NCI-H128 (cell line): Measurements from ENCODE around the gene TPRG1.

Experiments
- DNase-seq: peaks from one replicate; lab custom pipeline; 2025; ENCODE audit not compliant: unreplicated experiment; lab: John Stamatoyannopoulos, UW

Gene TPRG1, protein sequence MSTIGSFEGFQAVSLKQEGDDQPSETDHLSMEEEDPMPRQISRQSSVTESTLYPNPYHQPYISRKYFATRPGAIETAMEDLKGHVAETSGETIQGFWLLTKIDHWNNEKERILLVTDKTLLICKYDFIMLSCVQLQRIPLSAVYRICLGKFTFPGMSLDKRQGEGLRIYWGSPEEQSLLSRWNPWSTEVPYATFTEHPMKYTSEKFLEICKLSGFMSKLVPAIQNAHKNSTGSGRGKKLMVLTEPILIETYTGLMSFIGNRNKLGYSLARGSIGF

DNA sequence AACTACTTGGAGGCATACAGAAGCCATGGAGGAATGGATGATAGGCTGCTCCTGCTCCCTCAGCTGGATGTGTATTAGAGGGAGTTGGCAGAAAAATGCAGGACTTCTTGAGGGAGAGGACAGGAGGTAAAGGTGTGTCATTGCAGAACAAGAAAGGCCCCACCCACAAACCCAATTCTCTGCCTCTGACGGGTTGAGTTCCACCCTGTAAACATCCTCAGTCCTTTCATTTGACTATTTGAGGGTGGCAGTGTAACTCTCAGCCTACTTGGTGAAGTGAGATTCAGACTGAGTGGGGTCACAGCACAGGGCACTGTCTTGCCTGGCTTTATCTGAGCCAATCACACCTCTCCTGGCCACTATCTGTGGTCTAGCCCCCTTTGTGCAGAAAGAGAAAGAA lies at the start of gene TPRG1:
Gene TPRG1 (plus strand): TSS at position 265 of the 400 bp plus-strand sequence. CDS start 35,414 bp downstream, outside the sequence.
- DNase-seq: no peak

DNA sequence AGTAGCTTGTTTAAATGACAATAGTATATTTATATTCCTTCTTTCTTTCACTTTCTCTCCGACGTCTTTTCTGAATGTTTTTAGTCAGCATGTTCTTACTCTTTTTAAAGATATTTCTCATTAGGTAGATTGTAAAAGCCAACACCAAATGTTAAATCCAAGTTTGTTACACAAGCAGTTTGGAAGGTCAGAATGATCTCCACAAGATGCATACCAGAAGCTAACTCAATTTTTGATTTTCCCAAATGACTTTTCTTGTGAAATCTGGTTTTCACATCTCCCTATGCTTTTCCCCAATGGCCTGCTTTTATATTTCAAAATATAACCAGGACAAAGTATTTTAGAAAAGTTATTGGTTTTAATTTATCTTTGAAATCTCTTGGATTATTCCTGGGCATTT lies 49.7 kb upstream of the TPRG1 start:
- DNase-seq: no peak

DNA sequence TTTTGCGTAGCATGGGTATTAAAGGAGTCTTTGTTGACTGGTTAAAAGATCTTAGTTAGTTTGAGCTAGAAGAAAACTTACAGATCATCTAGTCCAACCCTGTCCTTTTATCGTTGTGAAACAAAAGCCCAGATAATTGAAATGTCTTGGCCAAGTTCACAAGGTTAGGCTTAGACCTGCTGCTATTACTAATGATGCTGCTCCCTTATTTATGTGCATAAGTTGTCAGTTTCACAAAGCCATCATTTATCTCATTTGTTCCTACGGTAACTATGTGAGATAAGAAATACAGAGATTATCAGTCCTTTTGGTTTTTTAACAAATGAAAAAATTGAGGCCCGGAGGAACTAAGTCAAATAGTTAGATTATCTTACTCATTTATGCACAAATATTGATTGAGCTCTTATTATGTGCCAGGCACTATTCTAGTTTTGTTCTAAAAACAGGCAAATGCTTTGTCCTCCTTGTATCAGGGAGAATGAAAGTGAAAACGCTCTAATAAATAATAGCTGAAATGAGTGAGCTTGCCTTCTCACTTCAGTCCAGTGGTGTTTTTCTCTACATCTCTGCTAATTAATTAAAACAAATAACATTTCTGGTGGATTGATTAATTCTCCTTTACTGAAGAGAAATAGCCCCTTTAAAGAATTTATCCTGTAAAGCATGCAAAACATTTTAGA lies 49.1 kb upstream of the TPRG1 start:
- no peak for DNase-seq

DNA sequence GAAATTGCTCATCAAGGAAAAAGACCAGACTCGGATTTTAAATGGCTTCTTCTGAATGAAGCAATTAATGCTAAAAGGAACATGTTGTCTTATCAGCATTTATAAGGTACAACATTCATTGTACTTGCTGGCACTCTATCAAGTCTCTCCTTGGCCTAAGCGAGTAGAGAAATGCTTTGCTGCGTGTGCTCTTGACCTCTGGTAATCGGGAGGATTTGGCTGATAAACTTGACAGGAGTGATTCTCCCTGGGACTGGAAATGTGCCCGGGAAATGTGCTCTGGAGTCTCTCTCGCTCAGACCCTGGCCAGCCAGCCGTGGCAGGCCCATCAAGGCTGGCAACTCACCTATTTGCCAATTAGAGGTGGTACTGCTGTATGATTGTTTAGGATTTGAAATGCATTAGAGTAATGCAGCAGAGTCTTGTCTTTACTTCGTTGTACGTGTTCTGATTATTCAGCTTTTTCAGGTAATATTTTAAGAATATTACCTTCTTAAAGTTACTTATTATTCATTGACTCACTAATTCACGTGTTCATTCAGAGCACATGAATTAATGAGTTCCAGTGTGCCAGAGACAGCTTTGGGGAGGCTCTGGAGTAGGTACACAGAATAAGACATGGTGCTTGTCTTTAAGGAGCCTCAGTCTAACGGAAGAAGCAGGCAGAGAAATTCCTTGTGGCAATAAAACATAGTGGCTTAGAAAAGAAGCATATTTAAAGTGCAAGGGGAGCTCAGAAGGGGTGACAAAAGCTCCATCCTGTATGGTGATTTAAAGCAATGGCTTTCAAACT lies 48.0 kb upstream of the TPRG1 start:
- DNase-seq: no peak

DNA sequence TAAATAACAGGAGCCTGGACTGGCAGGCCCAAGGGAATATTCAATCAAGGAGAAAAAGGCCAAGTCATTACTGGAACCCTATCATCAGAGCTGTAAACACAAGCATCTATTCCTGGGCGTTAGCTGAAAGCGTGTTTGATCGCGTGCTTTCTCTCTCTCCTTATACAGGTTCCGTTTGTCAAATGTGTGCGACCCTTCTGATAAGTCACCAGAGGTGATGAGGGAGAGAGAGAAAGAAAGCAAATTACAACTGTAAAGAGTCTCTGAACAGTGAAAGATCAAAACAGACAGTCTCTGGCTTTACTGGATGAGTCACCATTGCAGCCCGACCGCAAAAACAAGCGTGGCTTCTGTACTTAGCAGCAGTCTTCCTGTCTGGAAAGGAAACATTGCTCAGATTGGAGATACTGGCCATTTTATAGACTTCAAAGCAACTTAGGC lies 39.5 kb upstream of the TPRG1 start:
- DNase-seq: no peak

DNA sequence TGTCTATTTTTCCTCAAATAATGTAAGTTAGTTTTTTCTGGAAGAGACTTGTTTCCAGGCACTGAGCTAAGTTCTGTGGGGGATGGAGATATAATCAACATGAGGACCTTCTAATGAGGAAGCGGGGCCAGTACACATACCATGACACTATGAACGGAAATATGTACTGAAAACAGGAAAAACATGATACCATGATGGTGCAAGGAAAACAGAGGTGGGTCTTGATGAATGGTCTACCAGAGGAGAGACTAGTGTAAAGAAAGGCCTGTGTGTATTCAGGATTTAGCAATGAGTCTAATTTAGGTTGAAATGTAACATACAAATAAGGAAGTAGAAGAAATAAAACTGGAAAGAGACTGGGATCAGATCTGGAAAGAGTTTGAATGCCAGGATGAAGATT lies 38.9 kb upstream of the TPRG1 start:
- DNase-seq: no peak

DNA sequence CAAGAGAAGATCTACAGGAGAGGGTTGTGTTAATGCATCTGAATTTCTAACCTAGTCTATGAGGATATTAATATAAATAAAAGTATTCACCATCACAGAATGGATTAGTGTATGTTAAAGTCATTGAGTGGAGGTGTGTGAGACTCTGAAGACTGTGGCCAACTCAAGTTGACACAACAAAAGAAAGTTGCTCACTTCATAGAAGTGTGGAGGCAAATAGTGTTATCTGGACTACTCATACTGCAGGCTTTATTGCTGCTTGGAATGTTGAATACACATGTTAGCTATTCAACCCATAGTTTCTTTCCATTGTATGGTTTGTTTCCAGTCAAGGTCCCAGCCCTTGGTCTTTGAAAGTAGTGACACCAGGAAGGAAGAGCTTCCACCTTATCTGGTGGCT lies 38.0 kb upstream of the TPRG1 start:
- DNase-seq: no peak

DNA sequence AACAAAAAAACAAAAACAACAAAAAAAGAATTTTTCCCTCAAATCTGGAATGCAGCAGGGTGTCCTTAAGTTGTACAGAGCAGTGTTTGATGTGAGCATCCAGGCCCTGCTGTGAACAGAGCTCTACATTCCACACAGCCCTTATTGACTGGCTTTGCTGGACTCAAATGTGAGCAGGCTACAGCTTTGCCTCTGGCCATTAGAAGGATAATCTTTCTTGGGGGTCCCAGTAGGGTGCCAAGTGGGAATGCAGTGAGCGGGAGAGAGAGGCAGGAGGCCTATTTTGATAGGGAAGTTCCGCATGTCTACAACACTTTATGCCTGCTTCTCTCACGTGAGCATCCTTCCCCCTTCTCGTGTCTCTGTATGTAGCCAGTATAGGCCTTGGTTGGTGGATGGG lies 34.4 kb upstream of the TPRG1 start:
- DNase-seq: no peak

DNA sequence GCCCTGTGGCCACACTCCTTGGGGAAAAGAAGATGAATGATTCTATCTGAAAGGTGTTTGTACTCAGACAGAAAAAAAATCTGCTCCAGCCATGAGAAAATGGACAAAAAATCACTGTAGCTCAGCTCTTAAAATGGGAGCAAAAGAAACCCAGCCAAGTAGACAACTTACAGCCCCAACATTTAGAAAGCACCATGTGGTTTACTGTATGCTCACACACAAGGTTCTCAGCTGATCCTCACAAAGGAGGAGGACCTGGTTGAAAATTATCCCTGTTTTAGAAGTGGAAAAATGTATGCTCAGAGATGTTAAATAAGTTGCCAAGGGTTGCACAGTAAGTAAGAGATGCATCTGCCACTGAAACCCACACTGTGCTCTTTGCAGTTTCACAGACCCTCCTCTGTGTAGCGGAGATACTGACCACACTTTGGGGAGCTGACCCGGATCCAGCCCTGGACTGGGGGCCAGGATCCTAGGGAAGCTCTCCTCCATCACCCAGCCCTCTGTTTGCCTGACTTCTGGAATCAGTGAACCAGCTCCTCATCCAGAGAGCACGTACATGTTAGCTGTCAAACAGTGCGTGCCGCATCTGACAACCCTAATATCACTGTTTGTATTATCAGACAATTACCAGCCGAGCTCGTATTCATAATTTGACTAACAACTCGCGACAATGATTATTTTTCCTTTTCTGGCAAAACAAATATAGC lies 32.7 kb upstream of the TPRG1 start:
- DNase-seq: no peak

DNA sequence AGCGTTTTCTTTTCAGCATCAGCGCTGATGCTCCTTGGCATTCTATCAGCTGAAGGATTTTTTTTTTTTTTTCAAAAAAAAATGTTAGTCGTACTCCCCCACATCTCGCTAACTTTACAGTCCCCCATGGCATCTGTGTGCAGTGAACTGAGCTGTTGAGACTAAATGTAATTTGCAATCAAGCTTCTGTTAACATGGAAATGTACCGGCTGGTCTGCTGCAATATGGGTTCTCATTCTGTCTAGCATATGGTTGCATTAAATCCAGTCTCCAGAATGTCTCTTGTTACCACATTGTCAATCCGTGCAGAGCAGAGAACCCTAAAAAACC lies 32.2 kb upstream of the TPRG1 start:
- no peak for DNase-seq

DNA sequence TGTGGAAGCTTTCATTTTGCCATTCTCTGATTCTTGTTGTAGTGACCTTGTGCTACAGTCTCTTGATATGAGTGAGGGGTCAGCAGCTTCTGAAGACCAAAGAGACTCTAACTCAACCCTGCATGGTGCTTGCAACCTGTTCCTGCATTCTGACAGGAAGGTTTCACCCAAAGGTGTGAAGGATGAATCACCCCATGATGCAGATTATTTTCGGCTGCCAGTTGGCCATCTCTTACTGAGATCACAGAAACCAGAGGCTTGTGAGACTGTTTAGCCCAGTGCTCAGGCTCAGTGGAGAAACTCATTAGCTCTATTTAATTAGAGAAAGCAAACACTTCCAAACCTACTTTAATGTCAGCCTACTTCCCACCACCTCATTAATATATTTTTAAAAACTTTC lies 29.2 kb upstream of the TPRG1 start:
- DNase-seq: no peak

DNA sequence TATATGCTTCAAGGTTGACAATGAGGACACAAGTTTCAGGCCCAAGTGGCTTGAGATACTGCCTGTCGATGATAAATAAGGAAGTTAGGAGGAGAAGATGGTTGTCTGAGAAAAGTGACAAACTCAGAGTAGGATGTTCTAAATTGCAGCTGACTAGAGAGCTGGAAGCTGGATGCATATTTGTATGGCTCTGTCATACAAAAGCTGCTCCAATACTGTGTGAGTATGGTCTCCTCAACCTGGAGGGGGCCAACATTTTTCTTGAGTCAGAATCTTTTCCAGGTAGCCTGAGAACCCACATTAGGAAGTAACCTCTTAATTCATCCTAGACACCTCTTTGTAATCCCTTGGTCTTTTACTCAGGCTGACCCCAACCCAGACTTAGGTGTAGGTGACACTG lies 28.4 kb upstream of the TPRG1 start:
- DNase-seq: no peak

DNA sequence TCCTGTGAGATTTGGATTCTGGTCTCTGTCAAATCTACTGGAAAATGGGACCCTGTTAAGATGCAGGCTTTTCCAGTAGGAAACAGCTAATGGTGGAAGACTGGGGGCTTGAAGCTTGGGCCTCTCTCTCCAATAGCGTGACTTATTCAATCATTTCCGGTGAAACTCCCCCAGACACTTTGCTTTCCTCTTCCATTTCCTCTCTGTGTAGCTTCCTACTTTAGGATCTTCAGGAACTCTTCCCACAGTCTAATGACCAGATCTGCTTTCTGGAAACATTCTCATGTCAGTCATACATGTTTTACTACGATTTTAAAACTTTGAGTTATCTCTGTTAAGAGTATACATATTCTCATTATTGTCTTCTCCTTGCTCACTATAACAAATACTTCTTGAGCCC lies 28.0 kb upstream of the TPRG1 start:
- DNase-seq: no peak

DNA sequence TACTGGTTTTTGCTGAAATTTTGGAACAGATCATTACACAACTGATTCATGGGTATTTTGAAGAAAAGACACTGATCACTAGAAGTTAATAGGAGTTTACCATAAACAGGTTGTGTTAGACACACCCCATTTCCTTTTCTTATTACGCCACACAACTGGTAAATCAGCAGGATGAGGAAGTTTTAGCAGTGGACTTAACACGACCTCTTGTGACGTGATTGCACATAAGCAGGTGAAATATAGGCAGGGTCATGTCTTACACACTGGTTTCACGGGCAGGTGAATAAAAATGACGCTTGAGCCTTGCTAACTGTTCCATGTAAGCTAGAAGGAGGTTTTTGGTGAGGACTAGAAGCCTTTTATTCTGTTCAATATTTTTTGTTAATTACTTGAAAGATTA lies 27.1 kb upstream of the TPRG1 start:
- no peak for DNase-seq

DNA sequence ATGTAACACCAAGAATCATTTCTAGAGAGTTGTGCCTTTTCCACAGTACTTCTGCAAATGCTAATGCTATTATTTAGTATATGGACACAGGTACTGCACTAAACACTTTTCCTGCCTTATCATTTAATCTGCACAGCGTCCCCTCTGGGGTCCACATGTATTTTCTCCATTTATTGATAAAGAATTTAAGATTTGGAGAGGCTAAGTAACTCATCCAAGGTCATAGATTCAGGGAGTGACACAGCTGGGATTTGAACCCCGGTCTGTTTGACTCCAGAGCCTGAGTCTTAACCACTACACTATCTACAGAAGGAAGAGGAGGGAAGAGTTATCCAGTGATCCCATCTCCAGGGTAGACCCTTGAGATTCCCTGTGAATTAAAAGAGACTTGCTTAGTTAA lies 24.9 kb upstream of the TPRG1 start:
- no peak for DNase-seq

DNA sequence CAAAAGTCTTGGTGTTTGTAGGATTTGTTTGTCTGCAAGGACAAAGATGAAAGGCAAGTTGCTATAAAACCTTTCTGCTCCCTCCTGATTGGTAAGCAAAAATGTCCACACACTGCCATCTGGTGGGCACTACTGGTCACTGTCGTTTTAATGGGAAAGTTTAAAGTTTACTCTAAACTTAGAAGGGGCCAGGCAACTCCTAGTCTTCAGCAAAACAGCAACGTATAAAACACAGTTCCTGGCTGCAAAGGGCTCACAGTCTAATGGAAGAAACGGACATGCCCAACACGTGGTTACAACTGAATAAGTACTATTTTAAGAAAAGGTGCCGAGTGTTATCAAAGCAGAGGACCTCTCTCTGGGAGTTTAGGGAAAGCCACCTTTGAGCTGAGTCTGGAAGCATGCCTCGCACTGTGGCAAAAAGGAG lies 23.7 kb upstream of the TPRG1 start:
- DNase-seq: peak; percentile 47

DNA sequence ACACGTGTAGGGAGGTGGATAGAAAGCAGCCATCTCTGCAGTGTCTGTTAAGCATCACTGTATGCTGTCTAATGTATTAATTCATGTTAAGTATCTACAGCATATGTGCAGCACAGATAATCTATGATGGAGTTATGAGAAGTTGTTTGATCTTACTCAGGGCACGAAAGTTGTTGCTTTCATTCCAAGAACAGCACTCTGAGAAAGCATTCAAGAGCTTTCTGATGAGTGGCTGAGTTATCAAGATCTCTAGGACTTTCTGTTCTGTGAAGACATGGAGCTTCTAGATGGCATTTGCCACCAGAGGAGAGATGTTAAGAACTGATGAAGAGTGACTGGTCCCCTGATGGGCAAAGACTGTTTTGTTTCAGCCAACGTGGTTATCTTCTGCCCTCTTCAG lies 22.6 kb upstream of the TPRG1 start:
- no peak for DNase-seq

DNA sequence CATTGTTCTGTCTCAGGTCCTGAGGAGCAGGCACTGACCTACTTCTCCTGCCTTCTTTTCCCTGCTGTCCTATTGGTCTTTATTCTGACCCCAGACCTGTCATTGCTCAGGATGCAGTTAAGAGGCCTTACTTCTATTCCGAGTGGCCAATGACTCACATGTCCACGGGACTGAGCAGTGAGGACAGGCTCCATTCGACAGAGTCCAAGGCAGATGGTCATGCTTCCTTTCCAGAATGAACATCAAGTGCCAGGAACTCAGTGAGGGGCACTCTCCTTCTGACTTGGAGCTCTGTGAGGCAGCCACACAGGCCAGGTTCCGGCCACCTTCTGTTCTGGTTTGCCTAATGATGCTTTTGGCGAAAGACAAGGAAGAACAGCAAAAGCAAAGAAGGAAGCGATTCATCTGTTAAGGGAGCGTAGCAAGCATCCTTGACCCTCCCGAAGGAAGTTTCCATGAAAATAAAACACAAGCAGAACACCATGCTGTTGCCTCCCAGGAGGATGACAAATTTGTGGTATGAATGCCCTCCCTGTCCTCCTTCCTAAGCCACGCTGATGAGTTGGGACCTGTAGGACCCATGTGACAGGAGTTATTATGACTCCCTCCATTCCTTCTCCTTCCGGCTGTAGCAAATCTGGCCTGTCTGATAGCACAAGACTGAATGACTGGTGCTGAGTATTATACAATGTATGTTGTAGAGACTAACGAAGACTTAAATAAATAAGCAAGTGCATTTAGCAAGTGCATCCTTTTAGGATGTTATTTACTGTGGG lies 14.4 kb upstream of the TPRG1 start:
- DNase-seq: no peak

DNA sequence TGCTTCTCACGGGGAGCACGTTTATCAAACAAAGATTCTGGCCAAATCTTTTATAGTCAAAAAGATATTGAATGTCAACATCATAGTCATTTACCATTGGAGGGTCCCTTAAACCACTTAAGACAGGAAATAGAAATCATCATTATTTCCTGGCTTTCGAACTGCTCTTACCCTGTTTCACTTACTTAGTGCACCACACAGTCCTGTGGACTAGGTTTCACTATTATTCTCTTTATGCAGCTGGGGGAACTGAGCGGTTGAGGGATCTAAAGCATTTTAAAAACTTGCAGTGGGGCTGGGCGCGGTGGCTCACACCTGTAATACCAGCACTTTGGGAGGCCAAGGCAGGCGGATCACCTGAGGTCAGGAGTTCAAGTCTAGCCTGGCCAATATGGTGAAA lies 13.7 kb upstream of the TPRG1 start:
- no peak for DNase-seq

DNA sequence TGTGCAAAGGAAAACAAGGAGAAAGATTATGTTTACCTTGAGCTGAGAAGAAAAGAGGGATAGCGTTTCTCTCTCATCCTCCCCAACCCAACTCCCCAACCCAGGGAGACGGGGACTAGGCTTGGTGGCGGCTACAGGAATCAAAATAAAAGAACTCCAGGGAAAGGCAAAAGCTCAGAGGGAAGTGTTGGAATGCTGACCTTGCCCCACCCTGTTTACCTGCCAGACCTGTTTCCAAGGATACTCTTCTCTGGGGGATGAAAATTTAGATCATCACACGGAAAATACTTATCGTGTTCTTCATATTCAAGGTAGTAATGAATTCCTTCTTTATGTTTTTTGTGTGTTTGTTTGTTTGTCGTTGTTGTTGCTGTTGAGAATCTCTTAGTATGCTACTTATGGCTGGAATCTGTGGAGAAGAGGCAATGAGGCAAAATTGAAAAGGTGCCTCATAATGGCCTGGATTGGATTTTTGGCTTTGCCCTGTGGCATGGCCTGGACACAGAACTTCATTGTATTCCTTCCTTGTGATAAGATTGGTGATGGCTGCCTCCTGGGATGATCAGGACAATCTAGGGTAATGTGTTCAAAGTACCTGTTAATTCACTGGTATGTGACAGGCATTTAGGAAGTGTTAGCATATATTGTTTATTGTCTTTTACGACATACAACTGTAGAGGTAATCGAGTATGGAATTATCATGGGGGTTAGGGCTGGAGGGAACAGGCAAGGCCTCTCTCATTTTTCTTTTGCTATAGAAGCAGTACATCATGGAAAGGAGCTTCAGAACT lies 11.1 kb upstream of the TPRG1 start:
- DNase-seq: no peak
